Activated naive CD4-positive, alpha-beta T cell treated with anti-CD3 and anti-CD28 coated beads, Interleukin-2, amount 50 U/mL, for 24 hours (primary cell): ENCODE measurements around the gene AUTS2.

ENCODE experiments used
- H3K27ac Mint-ChIP-seq: one replicate; pipeline ENCODE4 v1.8.0; 2021; ENCODE audit warnings: mild to moderate bottlenecking, mixed read lengths
- H3K27me3 Mint-ChIP-seq: one replicate; pipeline ENCODE4 v1.8.0; 2021; ENCODE audit warnings: mixed read lengths
- H3K36me3 Mint-ChIP-seq: one replicate; pipeline ENCODE4 v1.8.0; 2021; ENCODE audit warnings: mixed read lengths
- H3K4me1 Mint-ChIP-seq: one replicate; pipeline ENCODE4 v1.8.0; 2021; ENCODE audit warnings: mixed read lengths
- H3K4me3 Mint-ChIP-seq: one replicate; pipeline ENCODE4 v1.8.0; 2021; ENCODE audit warnings: mild to moderate bottlenecking, mixed read lengths
- H3K9me3 Mint-ChIP-seq: one replicate; pipeline ENCODE4 v1.8.0; 2021; ENCODE audit warnings: mixed read lengths

The AUTS2 gene

GRCh38 chr7:69843653-69844052 is 245.4 kb downstream of the AUTS2 start:
- Mint-ChIP-seq H3K9me3 (peaks cover 7% of the 10 kb centered on the region), H3K27ac (no peak overlapping the region), H3K4me3 (no peak overlapping the region), H3K27me3 (peaks cover 1% of the 10 kb centered on the region), H3K4me1 (no peaks in the 10 kb centered on the region), H3K36me3 (no peaks in the 10 kb centered on the region)

DNA sequence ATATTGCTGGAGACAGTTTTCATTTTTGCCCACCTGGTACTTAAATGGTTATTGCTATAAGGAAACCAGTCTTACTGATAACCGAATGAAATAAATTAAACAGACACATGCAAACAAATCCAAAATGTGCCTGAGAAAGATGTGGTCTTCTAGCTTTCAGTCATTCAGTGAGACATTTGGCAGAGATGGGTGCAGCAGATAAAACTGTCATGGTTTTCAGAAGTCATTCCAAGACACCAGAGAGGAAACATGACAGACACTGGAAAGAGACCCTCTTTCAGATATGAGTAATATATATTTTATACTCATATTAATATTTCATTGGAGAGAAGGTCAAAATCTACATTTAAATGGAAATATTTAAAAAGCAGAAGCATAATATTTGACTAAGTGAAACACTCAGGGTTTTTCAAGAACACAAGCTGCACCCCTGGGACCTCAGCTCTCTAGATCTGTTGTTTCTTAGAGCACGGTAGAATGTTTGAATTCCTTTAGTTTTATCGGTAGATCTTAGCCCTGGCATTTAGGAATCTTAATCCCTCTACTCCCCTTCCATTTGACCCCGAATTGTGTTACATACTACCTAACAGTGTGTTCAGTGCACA is 246.1 kb downstream of the AUTS2 start:
- Mint-ChIP-seq H3K27ac (no peak overlapping the region), H3K27me3 (no peaks in the 10 kb centered on the region), H3K9me3 (peaks cover 7% of the 10 kb centered on the region), H3K36me3 (no peaks in the 10 kb centered on the region), H3K4me3 (no peak overlapping the region), H3K4me1 (no peaks in the 10 kb centered on the region)

DNA sequence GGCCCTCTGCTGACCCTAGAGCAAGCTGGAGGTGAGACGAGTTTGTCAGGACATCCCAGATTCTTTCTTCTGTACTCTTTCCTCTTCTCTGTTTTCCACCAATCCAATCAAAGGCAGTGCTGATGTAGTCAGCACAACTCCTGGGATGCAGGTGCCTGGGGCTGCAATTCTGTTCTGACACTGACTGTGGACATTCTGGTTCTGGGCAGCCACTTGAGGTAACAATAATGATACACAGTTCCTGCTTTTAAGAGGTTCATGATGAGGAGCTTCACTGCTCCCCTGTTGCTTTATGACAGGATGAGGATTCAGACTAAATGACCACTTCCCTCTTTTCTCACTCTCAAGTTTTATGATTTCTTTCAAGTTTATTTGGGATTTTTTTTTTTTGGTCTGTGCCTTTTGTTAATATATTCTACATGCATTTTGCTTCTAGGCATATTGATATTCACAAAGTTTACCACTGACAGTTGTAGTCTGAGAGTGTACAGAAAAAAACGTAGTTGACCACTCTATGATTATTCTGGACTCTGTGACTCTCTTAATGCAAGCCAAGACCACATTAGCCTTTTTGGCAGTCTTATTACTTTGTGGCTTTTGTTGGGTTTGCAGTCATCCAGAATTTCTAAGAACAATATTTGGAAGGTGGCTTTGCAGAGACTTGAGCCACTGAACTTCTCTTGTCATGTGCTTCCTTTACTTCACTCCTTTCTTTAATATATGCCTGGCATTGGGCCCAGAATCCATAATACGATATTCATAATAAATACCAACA is 247.6 kb downstream of the AUTS2 start:
- peaks cover 7% of the 10 kb centered on the region for H3K9me3 Mint-ChIP-seq
- no peak overlapping the region for H3K27ac Mint-ChIP-seq
- no peaks in the 10 kb centered on the region for H3K36me3 Mint-ChIP-seq
- H3K4me3 Mint-ChIP-seq = no peak overlapping the region
- H3K4me1 Mint-ChIP-seq = no peaks in the 10 kb centered on the region
- H3K27me3 Mint-ChIP-seq = no peaks in the 10 kb centered on the region

DNA sequence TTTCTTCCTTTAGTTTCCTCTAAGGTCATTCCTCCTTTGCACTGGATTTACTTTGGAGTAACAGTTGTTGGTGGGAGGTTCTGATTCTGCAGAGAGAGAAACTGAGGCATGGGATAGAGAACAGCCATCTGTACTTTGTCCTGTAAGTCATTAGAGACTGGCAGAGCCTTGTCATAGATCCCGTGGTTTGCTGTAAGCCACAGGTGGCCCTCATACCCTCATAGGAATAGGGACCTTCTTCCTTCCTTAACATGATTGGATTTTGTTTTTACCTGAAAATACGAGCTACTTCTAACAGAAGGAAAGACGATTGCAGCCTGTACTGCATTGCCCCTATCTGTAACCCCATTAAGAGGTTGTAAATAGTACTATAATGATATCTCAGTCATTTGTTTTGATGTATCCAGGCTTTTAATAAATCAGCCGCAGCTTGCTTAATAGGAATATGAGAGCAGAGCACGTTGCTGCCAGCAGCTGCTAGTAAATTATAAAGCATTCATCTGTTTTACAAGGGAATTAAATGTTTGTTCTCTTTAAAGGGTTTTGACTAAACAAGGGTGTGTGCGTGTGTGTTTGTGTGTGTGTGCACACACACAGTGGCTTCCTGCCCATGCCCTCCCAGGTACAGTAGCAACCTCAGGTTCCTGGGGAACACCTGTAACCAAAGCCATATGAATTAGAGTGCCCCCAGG is 249.8 kb downstream of the AUTS2 start:
- Mint-ChIP-seq H3K27ac (no peak overlapping the region), H3K9me3 (peaks cover 9% of the 10 kb centered on the region), H3K4me3 (no peak overlapping the region), H3K4me1 (no peaks in the 10 kb centered on the region), H3K27me3 (no peaks in the 10 kb centered on the region), H3K36me3 (no peaks in the 10 kb centered on the region)

DNA sequence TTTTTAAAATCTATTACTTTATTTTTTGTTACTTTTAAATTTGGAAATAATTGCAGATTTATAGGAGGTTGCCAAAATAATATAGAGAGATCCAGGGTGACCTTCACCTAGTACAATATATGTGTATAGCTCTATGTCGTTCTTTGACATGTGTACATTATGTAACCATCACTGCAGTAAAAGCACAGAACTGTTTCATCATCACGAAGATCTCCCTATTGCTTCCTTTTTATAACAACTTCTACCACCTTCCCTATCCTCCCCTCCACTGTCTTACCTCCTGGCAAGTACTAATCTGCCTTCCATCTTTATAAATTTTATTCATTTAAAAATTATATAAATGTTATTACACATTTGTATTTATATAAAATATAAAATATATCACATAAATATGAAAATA is 251.0 kb downstream of the AUTS2 start:
- H3K36me3 Mint-ChIP-seq = no peaks in the 10 kb centered on the region
- H3K4me3 Mint-ChIP-seq = no peak overlapping the region
- no peaks in the 10 kb centered on the region for H3K4me1 Mint-ChIP-seq
- H3K27me3 Mint-ChIP-seq = no peaks in the 10 kb centered on the region
- no peak overlapping the region for H3K27ac Mint-ChIP-seq
- peaks cover 4% of the 10 kb centered on the region for H3K9me3 Mint-ChIP-seq

DNA sequence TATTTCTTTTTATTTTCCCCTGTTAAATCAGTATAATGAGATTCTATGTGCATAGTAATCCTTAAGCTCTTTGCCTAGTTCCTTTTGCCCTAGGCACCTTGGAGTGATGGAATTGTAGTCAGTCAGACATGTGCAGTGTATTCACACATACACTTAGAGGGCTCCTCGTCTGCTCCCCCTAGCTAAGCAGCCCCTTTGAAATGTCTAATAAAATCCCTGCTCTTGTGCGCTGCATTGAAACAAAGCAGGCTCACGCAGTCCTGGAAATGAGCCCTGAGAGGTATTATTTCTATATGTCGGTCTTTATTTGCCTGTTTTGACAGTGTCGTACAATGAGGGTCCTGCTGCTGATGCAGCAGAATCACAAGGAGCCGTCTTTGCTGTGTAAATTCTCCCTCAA is 258.7 kb downstream of the AUTS2 start:
- H3K27me3 Mint-ChIP-seq = peaks cover 2% of the 10 kb centered on the region
- H3K9me3 Mint-ChIP-seq = peaks cover 4% of the 10 kb centered on the region
- no peaks in the 10 kb centered on the region for H3K4me1 Mint-ChIP-seq
- no peaks in the 10 kb centered on the region for H3K36me3 Mint-ChIP-seq
- no peak overlapping the region for H3K27ac Mint-ChIP-seq
- H3K4me3 Mint-ChIP-seq = no peak overlapping the region

- Mint-ChIP-seq H3K27me3 (peaks cover 2% of the 10 kb centered on the region), H3K27ac (no peak overlapping the region), H3K4me1 (no peaks in the 10 kb centered on the region), H3K36me3 (no peaks in the 10 kb centered on the region), H3K9me3 (peaks cover 4% of the 10 kb centered on the region), H3K4me3 (no peak overlapping the region)
Observed at GRCh38 chr7:69858471-69858870, 260.2 kb downstream of the AUTS2 start.

DNA sequence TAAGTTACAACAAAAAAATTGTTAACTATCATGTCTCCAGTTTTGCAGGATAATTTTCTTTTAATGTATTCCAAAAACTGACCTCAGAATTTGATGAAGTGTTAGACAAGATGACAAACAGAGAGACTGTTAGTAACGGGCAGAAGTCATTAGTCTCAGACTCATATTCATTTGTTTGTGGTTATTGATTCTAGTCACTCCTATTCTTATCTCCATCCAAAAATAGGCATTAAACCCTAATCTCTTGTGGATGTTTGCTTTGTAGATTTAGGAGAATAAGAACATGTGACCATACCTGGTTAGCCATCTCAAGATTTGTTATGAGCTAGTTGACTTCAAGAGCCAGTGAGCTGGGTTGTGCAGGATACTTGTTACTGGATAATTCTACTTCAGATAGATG is 261.1 kb downstream of the AUTS2 start:
- Mint-ChIP-seq H3K36me3 (no peaks in the 10 kb centered on the region), H3K9me3 (peaks cover 4% of the 10 kb centered on the region), H3K4me1 (no peaks in the 10 kb centered on the region), H3K27me3 (peaks cover 2% of the 10 kb centered on the region), H3K4me3 (no peak overlapping the region), H3K27ac (no peak overlapping the region)

DNA sequence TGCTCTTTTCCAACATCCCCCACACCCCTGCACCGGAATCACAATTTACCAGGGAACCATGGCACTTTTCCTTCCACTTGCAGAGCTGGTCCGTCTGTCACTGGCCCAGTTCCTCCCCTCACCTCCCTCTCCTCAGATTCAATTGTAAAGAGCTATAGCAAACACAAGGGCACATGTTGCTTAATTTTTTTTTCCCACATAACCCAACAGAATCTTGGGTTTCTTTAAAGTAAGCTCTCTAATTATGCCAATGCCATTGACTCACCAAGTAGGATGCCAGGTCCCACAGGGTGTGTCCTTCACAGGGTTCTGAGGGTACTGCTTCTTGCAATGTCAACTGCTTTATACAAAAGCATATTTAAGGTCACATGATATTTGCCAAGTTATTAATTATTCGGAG is 262.2 kb downstream of the AUTS2 start:
- Mint-ChIP-seq H3K9me3 (peaks cover 4% of the 10 kb centered on the region), H3K27me3 (peaks cover 2% of the 10 kb centered on the region), H3K4me3 (no peak overlapping the region), H3K4me1 (no peaks in the 10 kb centered on the region), H3K27ac (no peak overlapping the region), H3K36me3 (no peaks in the 10 kb centered on the region)

DNA sequence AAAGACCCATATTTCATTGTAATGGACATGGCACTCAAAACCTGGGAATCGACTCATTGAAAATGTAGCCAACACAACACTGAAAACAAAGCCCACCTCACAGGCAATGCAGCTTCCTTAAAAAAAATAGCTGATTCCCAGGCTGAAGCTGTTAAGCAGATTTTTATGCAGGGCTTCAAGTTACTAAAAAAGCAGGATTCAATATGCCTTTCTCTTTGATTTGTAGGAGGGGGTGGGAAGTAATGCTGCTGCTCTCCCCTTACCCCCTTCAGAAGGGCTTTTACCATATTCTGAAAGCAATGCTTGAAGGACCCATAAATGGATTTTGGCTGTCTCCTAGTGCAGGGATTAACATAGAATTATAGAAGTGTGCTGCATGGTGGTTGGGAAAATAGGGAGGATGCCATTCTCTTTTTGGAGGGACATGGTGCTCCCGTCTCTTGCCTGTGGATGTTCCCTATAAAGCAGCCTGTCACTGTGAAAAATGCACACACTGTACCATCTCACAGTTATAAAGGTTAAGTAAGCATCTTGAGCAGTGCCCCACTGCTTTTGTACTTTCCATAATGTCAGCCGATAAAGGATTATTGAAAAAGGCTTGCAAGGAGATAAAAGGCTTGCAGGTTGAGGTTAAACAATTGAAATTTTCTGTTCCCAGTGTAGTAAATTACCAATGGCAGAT is 262.8 kb downstream of the AUTS2 start:
- Mint-ChIP-seq H3K27ac (no peak overlapping the region), H3K36me3 (no peaks in the 10 kb centered on the region), H3K9me3 (peaks cover 4% of the 10 kb centered on the region), H3K4me3 (no peak overlapping the region), H3K4me1 (no peaks in the 10 kb centered on the region), H3K27me3 (peaks cover 2% of the 10 kb centered on the region)

DNA sequence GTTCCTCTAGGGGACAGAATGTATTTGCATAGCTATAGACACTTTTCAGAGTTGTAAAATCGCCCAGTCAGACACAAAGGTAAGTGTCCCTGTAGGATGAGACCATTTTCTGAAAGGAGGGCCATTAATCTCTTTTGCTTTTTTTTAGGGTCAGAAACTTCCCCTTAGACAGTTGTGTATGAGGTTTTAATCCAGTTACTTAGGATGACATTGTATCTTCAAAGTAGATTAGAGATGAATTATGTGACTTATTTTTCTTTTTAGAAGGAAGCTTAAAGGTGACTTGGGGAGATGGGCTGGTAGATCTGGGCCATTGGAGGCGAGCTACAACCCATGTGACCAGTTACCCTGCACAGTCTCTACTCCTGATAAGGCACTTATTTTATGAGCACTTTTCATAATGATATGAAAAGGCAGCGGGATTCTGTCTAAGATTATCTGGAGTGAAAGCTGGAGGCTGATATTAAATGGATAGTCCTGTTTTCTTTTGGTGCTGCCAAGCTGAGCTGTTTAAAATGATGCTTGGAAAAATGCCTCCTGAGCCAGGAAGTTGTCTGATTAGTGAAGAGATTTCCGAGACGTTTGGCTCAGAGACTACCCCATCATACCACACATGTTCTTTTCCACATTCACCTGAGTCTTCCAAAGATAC is 264.3 kb downstream of the AUTS2 start:
- Mint-ChIP-seq H3K4me1 (no peaks in the 10 kb centered on the region), H3K4me3 (no peak overlapping the region), H3K27me3 (peaks cover 2% of the 10 kb centered on the region), H3K27ac (no peak overlapping the region), H3K9me3 (peaks cover 4% of the 10 kb centered on the region), H3K36me3 (no peaks in the 10 kb centered on the region)

- no peak overlapping the region for H3K4me3 Mint-ChIP-seq
- peaks cover 4% of the 10 kb centered on the region for H3K9me3 Mint-ChIP-seq
- H3K36me3 Mint-ChIP-seq = no peaks in the 10 kb centered on the region
- H3K27ac Mint-ChIP-seq = no peak overlapping the region
- no peaks in the 10 kb centered on the region for H3K4me1 Mint-ChIP-seq
- H3K27me3 Mint-ChIP-seq = no peaks in the 10 kb centered on the region
Observed at GRCh38 chr7:69864274-69864673, 266.0 kb downstream of the AUTS2 start.

DNA sequence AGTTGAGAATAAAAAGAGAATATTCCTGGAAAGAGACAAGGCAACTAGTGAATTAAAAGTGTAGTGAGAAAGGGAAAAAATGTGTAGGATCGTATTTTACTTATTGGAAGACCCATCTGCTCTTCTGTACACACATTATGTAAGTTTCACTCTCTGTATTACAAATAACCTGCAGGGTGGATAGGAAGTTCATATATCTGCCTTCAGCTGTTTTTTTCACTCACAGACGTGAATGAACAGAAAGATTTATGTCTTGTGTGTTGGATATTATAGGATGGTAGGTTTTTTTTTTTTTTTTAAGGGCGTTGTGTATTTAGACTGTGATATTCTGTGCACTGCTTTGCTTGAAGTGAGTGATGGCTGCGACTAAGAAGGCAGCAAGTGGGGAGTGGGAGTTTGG is 266.5 kb downstream of the AUTS2 start:
- H3K27ac Mint-ChIP-seq = no peak overlapping the region
- peaks cover under 1% of the 10 kb centered on the region for H3K9me3 Mint-ChIP-seq
- no peaks in the 10 kb centered on the region for H3K36me3 Mint-ChIP-seq
- no peaks in the 10 kb centered on the region for H3K27me3 Mint-ChIP-seq
- H3K4me3 Mint-ChIP-seq = no peak overlapping the region
- no peaks in the 10 kb centered on the region for H3K4me1 Mint-ChIP-seq

GRCh38 chr7:69868921-69869320 is 270.6 kb downstream of the AUTS2 start:
- H3K36me3 Mint-ChIP-seq = no peaks in the 10 kb centered on the region
- H3K9me3 Mint-ChIP-seq = no peaks in the 10 kb centered on the region
- H3K27ac Mint-ChIP-seq = no peak overlapping the region
- H3K4me1 Mint-ChIP-seq = no peaks in the 10 kb centered on the region
- H3K27me3 Mint-ChIP-seq = no peaks in the 10 kb centered on the region
- no peak overlapping the region for H3K4me3 Mint-ChIP-seq

- Mint-ChIP-seq H3K36me3 (no peaks in the 10 kb centered on the region), H3K4me3 (no peak overlapping the region), H3K27ac (no peak overlapping the region), H3K9me3 (no peaks in the 10 kb centered on the region), H3K4me1 (no peaks in the 10 kb centered on the region), H3K27me3 (no peaks in the 10 kb centered on the region)
Observed at GRCh38 chr7:69871213-69871885, 273.1 kb downstream of the AUTS2 start.
